Transverse colon (tissue), 4 donors: Measurements from ENCODE around the gene C1QL4. TPM values are rescaled to one million over a fixed set of nuclear protein-coding genes. Genes with fewer than 3 reads are reported as not detected.

Source experiments
- DNase-seq: peaks from one replicate; pipeline ENCODE4 v3.0.0-alpha.2; 2019
- H3K27ac ChIP-seq, 4 donors: fragments of 200-600 bp; sonication (generic); 2 replicates each; pipeline ENCODE4 v1.5.1; 2016 to 2018; ENCODE audit warnings: inconsistent platforms in 4 of 4
- H3K27me3 ChIP-seq: fragments of 200-600 bp; sonication (generic); 2 replicates; pipeline ENCODE4 v1.5.1; 2017; ENCODE audit warnings: inconsistent platforms
- H3K36me3 ChIP-seq, 4 donors: fragments of 200-600 bp; sonication (generic); 2 replicates each; pipeline ENCODE4 v1.5.1; 2017 to 2019; ENCODE audit warnings: inconsistent platforms in 4 of 4
- H3K4me1 ChIP-seq, 4 donors: fragments of 200-600 bp; sonication (generic); 2 replicates each; pipeline ENCODE4 v1.5.1; 2017 to 2020; ENCODE audit warnings: inconsistent platforms in 4 of 4
- H3K4me3 ChIP-seq, 4 donors: fragments of 200-600 bp; sonication (generic); 1 replicate in 1 of 4; 2 replicates in 3 of 4; pipeline versions ENCODE4 v1.5.1 to v1.6.1; 2017 to 2019; ENCODE audit warnings: inconsistent platforms in 4 of 4
- H3K9me3 ChIP-seq, 2 donors: fragments of 200-600 bp; sonication (generic); 2 replicates each; pipeline ENCODE4 v1.5.1; 2017 to 2019; ENCODE audit warnings: inconsistent platforms in 2 of 2
- CTCF ChIP-seq, 5 experiments: fragments of 200-600 bp in 3 of 5; fragments of 450-650 bp in 2 of 5; sonication (generic) in 3 of 5; IDR thresholded peaks; 1 replicate in 2 of 5; 2 replicates in 3 of 5; pipeline ENCODE4 v1.5.1; 2016 to 2017; ENCODE audit warnings: antibody characterized with exemption in 5 of 5, inconsistent platforms in 3 of 5, mild to moderate bottlenecking in 2 of 5, moderate library complexity in 1 of 5
- EP300 ChIP-seq: sonication (generic); formaldehyde crosslinking; IDR thresholded peaks from one replicate; pipeline ENCODE4 v1.6.1; 2017; ENCODE audit warnings: antibody characterized with exemption, low read depth
- POLR2A ChIP-seq: fragments of 450-650 bp; IDR thresholded peaks from one replicate; pipeline ENCODE4 v1.6.1; 2016; ENCODE audit warnings: antibody characterized with exemption, mild to moderate bottlenecking, moderate library complexity
- POLR2AphosphoS5 ChIP-seq, 3 donors: sonication (generic); formaldehyde crosslinking; IDR thresholded peaks; one replicate each; pipeline ENCODE4 v1.6.1; 2016; ENCODE audit warnings: antibody characterized with exemption in 3 of 3
- WGBS, 2 donors: methylation state at CpG; one replicate each; pipeline ENCODE4 v1.1.5; 2018; ENCODE audit warnings: low coverage in 1 of 2; 5-methylcytosine and 5-hydroxymethylcytosine counted together
- in situ Hi-C, 4 donors: fragments of 200-750 bp; cut with MboI; loops; one replicate each; pipeline versions ENCODE4 v1.15.0 to v1.15.1; 2017; ENCODE audit warnings: low sequenced_read_pairs in 3 of 4, low pct_ligation_motif_present in 1 of 4, low pct_unique_long_range_greater_than_20kb in 1 of 4
- intact Hi-C: fragments of 100-400 bp; cut with DNase I; formaldehyde crosslinking; loops from one replicate; pipeline ENCODE4 v1.15.1; 2023; ENCODE audit warnings: low total_unique reads
- total RNA-seq, 4 donors: library from RNA; depleted of rRNA; stranded (reverse); fragments of >200 nt; gene quantifications; one replicate each; pipeline ENCODE4 v1.1.0, GENCODE V29; 2016

The C1QL4 gene
- total RNA-seq, 4 donors from 2014 or later: not detected

- no peaks in the 10 kb centered on the region for H3K36me3 ChIP-seq
- DNase-seq: no peak
- WGBS, 2 donors: 89% methylated on average over 1 of the region's 1 CpG; no CpG with 5 or more reads in 1 of the 2 donors
- in situ Hi-C loops: loop anchor here in 2 of 4 donors (5.0 kb wide), 1 partner anchor 155 kb away; no protein-coding TSS in a partner anchor
- TF ChIP-seq EP300: no peak
- TF ChIP-seq CTCF (IDR thresholded peaks at IDR 0.05): no peak
- peaks cover 4 to 23% (median 8%) of the 10 kb centered on the region in 4 donors for H3K4me1 ChIP-seq
- no peak overlapping the region for H3K27ac ChIP-seq
- no peaks in the 10 kb centered on the region for H3K9me3 ChIP-seq
- no peak overlapping the region for H3K4me3 ChIP-seq
- no peaks in the 10 kb centered on the region for H3K27me3 ChIP-seq
- intact Hi-C loops: no loop called here
Observed at GRCh38 chr12:49362077-49362476, 25.1 kb upstream of the C1QL4 start.

- Histone ChIP-seq H3K4me1 (peaks cover 0 to 17% (median 0%) of the 10 kb centered on the region in 4 donors), H3K27me3 (no peaks in the 10 kb centered on the region), H3K36me3 (no peaks in the 10 kb centered on the region), H3K27ac (no peak overlapping the region), H3K9me3 (no peaks in the 10 kb centered on the region), H3K4me3 (no peak overlapping the region)
- 83 to 90% methylated on average over 2 to 7 of the region's 7 CpGs for WGBS, 2 donors
- intact Hi-C loops (loop anchor here (5.0 kb wide), 1 partner anchor 148 kb away; no protein-coding TSS in a partner anchor), in situ Hi-C loops (loop anchor here in 2 of 4 donors (5.0 kb wide), 1 partner anchor 158 kb away; no protein-coding TSS in a partner anchor)
- DNase-seq: no peak
- TF ChIP-seq POLR2A: no peak
- TF ChIP-seq CTCF (IDR thresholded peaks at IDR 0.05): no peak
- TF ChIP-seq POLR2AphosphoS5 (IDR thresholded peaks at IDR 0.05): no peak
- TF ChIP-seq EP300: no peak
Observed at GRCh38 chr12:49359671-49360070, 22.7 kb upstream of the C1QL4 start.

- Histone ChIP-seq H3K4me1 (peaks cover 0 to 17% (median 0%) of the 10 kb centered on the region in 4 donors), H3K9me3 (no peaks in the 10 kb centered on the region), H3K36me3 (no peaks in the 10 kb centered on the region), H3K27ac (no peak overlapping the region), H3K27me3 (peaks cover 2% of the 10 kb centered on the region), H3K4me3 (no peak overlapping the region)
- WGBS, 2 donors: 14 to 18% methylated on average over 4 to 7 of the region's 7 CpGs
- in situ Hi-C loops: no loop called here
- peak; percentile 56 for DNase-seq
- TF ChIP-seq CTCF (IDR thresholded peaks at IDR 0.05) (peak; percentile 69 to 83 (median 73)), POLR2AphosphoS5 (IDR thresholded peaks at IDR 0.05) (no peak)
- intact Hi-C loops: loop anchor here (5.0 kb wide), 1 partner anchor 149 kb away; no protein-coding TSS in a partner anchor
Observed at GRCh38 chr12:49358483-49359141, 21.6 kb upstream of the C1QL4 start.

- Histone ChIP-seq H3K9me3 (no peaks in the 10 kb centered on the region), H3K27ac (no peak overlapping the region), H3K4me1 (peaks cover 0 to 17% (median 0%) of the 10 kb centered on the region in 4 donors), H3K4me3 (no peak overlapping the region), H3K36me3 (no peaks in the 10 kb centered on the region), H3K27me3 (peaks cover 6% of the 10 kb centered on the region)
- intact Hi-C loops: loop anchor here (5.0 kb wide), 1 partner anchor 150 kb away; no protein-coding TSS in a partner anchor
- in situ Hi-C loops: no loop called here
- no peak for DNase-seq
- TF ChIP-seq POLR2A (no peak), CTCF (IDR thresholded peaks at IDR 0.05) (peak; percentile 32 to 48 (median 37)), POLR2AphosphoS5 (IDR thresholded peaks at IDR 0.05) (no peak), EP300 (no peak)
- 13 to 19% methylated on average over 3 of the region's 3 CpGs for WGBS, 2 donors
Observed at GRCh38 chr12:49357103-49357678, 20.2 kb upstream of the C1QL4 start.
